Stromal cell of bone marrow (primary cell): ENCODE measurements around the gene OSGEPL1.
"Not testable (repeated sequence)": the region's sequence is repeated elsewhere in the genome, so short reads cannot be mapped to it uniquely, and the experiment has no call there.

Source experiments
- DNase-seq: peaks from one replicate; pipeline ENCODE4 v3.0.0-alpha.2; 2012; ENCODE audit warnings: low read depth

Gene OSGEPL1

DNA sequence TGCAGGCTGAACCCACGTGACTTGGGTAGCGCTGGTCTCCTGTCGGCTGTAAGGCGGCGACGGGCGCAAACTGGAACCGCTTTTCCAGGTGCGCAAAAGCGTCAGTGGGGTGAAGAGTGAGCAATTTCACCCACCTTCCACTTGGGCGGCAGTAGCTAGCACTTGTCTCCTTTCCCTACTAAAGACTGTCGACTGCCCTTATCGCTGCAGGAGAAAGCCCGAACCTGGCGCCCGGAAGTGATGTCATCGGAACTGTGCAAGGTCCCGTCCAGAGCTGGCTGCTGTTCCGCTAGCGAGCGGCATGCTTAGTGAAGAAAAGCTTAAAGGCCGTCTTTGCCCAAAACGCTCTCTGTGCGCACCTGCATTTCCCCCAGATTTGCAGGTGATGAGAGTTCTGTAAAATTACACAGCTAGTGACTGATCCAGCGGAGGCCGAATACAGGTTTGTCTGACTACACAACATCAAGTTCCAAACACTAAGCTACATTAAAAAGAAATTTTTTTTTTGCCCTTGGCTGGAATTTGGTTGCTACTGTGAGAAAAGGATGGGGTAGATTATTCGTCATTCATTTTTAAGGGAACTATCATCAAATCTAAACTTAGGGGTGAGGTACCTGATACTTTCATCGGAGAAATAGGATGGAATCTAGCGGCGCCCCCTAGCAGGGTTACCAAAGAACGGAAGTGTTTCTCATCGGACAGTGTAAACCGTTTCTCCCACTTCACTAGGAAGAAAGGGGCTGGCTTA, at the start of gene OSGEPL1:
Gene OSGEPL1, minus strand, starts transcription at position 242 of the 748 bp plus-strand sequence. CDS start 1,152 bp downstream, outside the sequence.
- peak; percentile 80 for DNase-seq

DNA sequence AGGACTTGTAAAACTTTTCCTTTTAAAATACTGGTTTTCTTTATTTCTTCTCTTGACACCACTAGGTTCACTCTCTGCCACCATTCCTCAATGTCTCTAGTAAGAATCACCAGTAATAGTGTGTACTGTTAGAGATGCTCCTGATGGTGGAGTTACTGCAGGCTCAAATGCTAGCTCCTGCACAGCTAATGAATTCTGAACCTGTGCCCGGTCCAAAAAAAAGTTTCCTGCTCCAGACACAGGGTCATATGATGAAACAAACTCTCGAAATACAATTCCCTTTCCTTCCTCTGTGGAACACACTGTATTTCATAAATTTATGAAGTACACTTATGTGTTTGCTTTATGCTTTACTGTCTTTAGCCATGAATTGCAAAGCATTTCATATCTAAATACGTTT, 40.8 kb upstream of the OSGEPL1 start:
- no peak for DNase-seq

- DNase-seq = no peak
Measured at GRCh38 chr2:189802396-189802912, 39.9 kb upstream of the OSGEPL1 start.

DNA sequence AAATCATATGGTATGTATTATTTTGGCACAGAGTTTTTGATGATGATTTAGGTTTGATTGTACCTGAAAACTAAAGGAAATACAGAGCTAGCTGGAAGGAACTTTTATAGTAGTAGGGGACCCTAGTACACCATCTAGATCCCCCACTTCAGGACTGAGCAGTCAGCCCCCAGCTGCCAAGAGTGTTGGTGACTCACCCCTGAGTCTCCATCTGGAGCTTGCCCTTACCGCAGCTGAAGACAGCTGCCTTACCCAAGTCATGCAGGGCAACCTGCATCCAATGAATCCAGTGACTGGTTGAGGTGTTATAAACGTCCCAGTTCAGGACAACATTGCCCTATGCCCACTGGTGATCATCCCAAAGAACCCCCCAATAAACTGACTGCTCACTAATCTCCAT, 36.9 kb upstream of the OSGEPL1 start:
- DNase-seq = peak; percentile 29

DNA sequence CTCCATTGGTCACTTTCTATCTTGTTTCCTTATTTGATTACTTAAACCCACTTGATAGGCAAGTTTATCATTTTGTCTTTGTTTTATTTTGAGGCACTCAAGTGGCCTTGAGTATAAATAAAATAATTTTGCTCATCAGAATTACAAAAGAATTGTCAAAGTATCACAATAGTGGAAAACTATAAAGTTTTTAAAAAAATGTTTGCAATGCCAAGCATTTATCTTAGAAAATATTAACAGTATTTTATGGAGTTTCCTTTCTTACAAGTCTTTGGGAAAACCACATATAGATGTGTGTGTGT, 36.4 kb upstream of the OSGEPL1 start:
- DNase-seq = no peak

- peak; percentile 31 for DNase-seq
Measured at GRCh38 chr2:189798312-189799029, 35.9 kb upstream of the OSGEPL1 start.

DNA sequence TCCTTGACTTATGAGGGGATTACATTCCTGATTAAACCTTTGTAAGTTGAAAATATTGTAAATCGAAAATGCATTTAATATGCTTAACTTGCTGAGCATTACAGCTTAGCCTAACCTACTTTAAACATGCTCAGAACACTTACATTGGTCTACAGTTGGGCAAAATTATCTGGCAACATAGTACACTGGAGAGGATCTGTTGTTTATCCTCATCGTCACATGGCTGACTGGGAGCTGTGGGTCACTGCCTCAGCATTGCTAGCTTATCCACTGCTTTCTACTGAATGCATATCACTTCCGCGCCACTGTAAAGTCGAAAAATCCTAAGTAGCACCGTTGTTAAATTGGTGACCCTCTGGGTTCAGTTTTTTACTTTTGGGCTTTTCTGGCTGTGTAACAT, 35.3 kb upstream of the OSGEPL1 start:
- DNase-seq = no peak

DNA sequence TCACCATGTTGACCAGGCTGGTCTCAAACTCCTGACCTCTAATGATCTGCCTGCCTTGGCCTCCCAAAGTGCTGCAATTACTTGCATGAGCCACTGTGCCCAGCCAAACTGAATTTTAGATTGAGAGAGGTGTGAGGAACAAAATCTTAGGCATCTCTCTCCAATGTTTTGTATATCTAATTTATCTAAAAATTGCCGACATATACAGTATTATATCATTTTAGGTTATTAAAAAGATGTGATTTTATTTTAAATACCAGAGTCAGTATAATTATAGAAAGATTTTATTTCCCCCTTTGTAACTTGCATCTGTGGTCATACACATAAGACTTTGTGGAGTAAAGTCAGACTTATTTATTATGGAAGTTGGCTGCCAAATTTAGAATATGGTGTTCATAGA, 31.7 kb upstream of the OSGEPL1 start:
- DNase-seq = no peak

- DNase-seq = no peak
Measured at GRCh38 chr2:189791338-189792042, 28.9 kb upstream of the OSGEPL1 start.

DNA sequence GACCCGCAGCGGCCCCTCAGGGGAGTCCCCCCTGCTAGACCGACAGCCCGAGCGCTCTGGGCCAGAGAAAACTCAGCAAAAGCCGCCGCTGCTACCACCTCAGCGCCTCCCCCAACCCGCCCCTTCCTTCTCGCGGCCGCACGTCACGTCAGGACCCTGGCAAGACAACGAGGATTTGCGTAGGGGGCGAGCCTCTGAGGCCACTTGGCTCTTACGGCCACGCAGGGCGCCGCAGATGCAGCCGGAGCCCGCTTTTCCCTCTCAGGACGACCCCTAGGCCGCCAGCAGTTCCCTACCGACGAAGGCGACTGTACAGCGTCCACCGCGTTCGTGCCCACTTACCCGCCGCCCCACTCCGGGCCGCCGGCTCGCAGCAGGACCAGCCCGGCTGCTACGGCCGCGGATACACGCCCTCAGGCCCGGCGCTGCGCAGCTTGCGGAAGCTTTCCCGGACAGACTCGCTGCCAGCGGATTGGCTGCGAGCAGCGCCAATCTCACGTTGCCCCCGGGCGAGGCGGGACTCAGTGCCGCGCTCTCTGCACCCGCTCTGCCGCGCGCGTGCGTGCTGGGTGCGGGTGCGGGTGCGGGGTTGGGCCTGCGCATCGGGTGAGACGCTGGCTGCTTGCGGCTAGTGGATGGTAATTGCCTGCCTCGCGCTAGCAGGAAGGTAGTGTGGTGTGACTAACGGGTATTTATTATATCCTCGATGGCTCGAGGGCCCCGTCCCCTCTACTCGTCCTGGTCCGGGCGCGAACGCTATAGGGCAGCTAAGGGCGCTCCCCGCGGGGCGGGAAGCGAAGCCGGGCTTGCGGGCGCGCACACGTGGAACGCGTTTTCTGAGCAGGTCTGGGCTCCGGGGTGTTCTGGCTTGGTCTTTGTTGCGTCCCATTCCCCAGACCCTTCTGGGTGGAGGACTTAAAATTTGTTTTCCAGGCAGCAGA, 21.6 kb upstream of the OSGEPL1 start, which contains the start of the genes ORMDL1 and PMS1:
Gene ORMDL1, minus strand, starts transcription at position 413 of the 941 bp plus-strand sequence. CDS start 1,744 bp downstream, outside the sequence.
Gene PMS1, plus strand, starts transcription at position 524 of the 941 bp plus-strand sequence. CDS start 7,360 bp downstream, outside the sequence.
- DNase-seq = peak; percentile 91

GRCh38 chr2:189783451-189783926, 20.9 kb upstream of the OSGEPL1 start:
- DNase-seq = peak; percentile 17

DNA sequence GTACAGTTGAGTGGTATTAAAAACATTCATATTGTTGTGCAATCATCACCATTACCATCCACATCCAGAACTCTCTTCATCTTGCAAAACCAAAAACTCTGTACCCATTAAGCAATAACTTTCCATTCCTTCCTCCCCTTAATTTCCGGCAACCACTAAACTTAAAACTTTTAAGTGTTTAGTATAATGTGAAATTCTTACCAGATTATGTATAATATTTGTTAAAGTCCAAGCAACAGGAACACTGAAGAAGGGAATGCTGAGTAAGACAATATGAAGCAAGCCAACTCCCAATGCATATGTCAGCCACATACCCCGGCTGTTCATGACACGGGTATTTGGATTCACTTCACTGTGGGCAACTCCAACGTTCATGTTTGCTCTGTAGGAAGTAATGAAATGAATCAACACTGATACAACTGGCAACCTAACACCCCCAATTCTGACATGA, 19.7 kb upstream of the OSGEPL1 start:
- no peak for DNase-seq

GRCh38 chr2:189772212-189772611, 9.6 kb upstream of the OSGEPL1 start:
- DNase-seq = no peak

DNA sequence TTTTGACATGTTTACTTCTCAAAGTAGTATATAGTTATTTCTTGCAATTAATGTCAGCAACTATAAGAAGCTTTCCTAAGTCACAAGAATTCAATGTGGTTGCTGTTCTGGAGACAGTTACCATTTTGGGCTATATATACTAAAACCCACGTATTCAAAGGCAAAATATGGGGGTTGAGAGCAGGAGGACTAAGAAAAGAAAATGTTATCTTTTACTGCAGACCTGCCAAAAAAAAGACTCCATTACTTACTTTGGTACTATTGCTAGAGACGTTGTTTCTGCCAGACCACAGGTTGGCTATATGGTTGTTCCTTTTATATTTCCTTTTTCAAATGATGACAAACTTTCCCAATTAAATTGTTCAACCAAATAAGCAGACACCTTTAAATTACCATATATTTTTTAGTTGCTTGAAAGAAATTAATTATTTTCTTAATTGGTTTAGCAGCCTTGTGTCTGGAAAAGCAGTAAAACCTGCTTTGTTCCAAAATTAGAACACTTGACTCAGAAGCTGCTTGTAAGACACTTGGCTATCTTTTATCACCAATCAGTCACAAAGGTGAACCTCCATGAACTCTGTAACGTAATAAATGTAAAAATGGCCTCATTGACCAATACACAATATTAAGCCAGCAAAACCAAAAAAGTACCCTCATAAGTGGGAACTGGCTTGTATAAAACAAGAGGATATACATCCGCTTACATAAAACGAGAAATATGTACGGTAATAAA, 8.2 kb upstream of the OSGEPL1 start:
- no peak for DNase-seq

- peak; percentile 36 for DNase-seq
Measured at GRCh38 chr2:189763908-189764661, 1.5 kb upstream of the OSGEPL1 start.

DNA sequence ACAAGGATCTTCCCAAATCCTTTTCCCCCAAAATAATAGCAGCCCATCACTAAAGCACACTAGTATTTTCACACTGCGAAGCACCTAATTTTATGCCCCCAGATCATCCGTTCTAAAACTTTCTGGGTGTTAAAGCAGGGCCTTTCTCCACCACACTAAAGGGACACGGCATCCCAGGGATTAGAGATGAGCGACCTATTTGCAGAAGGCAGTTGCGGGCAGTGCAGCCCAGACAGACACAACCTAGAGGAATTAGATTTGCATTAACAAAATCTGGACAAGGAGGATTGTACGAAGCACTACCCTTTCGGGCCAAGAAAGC, 402 bp downstream of the OSGEPL1 start:
- DNase-seq = no peak

DNA sequence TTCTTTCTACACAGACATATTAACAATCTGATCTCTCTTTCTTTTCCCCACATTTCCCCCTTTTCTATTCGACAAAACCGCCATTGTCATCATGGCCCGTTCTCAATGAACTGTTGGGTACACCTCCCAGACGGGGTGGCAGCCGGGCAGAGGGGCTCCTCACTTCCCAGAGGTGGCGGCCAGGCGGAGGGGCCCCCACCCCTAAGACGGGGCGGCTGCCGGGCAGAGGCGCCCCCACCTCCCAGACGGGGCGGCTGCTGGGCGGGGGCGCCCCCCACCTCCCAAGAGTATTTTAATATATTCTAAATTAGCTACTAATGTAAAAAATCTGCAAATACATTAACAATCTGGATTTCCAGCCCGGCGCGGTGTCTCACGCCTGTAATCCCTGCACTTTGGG, 2.4 kb downstream of the OSGEPL1 start:
- not testable (repeated sequence) for DNase-seq

DNA sequence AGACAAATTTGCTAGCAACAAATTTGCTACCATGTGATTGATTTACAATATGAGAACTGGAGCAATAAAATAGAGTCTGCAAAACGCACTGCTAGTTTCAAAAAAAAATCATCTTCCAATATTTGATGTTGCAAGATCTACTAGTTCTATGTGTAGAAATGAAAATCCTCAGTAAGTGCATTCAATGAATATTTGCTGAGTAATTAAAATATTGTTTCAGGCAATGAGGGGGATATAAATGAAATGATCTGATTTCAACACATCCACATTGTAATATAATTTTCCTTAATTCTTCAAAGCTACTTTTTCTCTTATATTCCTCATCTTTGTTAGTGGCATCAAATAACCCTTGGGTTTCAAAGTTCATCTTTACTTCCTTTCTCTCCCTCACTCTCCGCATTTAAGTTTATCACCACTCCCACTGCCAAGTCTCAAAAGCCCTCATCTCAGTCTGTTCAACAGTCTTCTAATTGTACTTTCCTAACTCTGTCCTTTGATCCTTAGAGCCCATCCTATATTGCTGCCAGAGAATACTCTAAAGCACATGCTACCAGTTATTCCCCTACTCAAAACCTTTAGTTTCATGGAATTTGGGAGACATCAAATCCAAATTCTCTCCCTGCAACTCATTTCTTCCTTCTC, 6.2 kb downstream of the OSGEPL1 start:
- DNase-seq = no peak

GRCh38 chr2:189751080-189751658, 11.4 kb downstream of the OSGEPL1 start:
- DNase-seq = peak; percentile 13
